Measurements from ENCODE around the gene TMEM63A. TPM values are rescaled to one million over a fixed set of nuclear protein-coding genes. Genes with fewer than 3 reads are reported as not detected.

TMEM63A gene
- total and polyA plus RNA-seq, 2 of the 13 experiments (the other 11 are each of a cell fraction or from before 2014, with no cell fraction given) = 23.9 to 53.3 TPM

DNA sequence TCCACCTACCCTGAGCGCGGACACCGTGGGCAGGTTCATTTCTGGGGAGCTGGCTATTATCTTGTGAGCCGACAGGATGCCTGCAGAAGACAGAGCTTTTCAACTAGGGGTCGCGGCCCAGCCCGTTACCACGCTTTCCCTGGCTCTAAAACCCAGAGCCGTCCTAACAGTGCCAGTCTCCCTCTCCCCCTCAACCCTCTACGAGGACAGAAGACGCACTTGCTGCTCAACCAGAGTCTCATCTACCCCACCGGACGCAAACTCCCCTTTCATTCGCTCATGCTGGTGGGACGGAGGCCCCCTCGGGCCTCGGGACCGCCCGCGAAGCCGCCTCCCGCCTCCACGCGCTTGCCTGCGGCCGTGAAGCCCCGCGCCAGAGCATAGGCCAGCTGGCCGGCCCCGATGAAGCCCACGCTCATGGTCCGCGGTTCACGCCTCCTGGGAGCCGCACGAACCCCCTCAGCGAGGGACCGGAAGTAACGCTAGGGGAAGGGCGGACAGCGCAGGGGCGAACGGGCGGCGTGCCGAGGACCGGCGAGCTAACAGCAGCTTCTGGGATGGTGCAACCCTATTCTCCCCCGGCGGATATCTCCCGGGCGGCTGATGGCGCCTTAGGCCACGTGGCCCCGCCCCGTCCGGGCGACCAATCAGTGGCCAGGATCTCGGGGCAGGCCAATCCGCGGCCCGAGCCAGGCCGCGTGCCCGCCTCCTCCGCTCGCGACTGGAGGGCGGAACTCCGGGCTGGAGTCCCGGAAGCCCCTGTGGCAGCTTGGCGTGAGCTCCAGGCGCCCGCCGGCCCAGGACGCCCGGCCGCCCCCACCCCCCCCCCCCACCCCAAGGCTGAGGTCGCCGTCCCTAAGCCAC lies 41.7 kb upstream of the TMEM63A start, which contains the start of gene PYCR2 (continued):
- TF ChIP-seq HES4 (CRISPR knock-in tag; IDR thresholded peaks at IDR 0.05; ENCODE audit: borderline replicate concordance) = no peak
- TF ChIP-seq ZNF350 (CRISPR knock-in tag; IDR thresholded peaks at IDR 0.05; ENCODE audit: borderline replicate concordance, low read depth) = peak; percentile 51; the same call in 1 of the 2 replicates
- no peak for TF ChIP-seq REXO4 (CRISPR knock-in tag; IDR thresholded peaks at IDR 0.05; ENCODE audit: borderline replicate concordance)
- no peak; the same call in 1 of the 2 replicates for TF ChIP-seq NAIF1 (CRISPR knock-in tag; IDR thresholded peaks at IDR 0.05; ENCODE audit: borderline replicate concordance)
- TF ChIP-seq SETDB1 (CRISPR knock-in tag; IDR thresholded peaks at IDR 0.05; ENCODE audit: borderline replicate concordance) = no peak
- TF ChIP-seq RFX1 (IDR thresholded peaks at IDR 0.05) = no peak
- no peak; the same call in none of the 2 replicates for TF ChIP-seq GZF1 (CRISPR knock-in tag; IDR thresholded peaks at IDR 0.05)
- TF ChIP-seq SAFB2 (CRISPR knock-in tag; IDR thresholded peaks at IDR 0.05; ENCODE audit: borderline replicate concordance, low read depth) = peak; percentile 52; the same call in 1 of the 2 replicates
- TF ChIP-seq ZNF709 (CRISPR knock-in tag; IDR thresholded peaks at IDR 0.05) = peak; percentile 68; the same call in 1 of the 2 replicates
- no peak for TF ChIP-seq FOXO1 (CRISPR knock-in tag; IDR thresholded peaks at IDR 0.05)
- TF ChIP-seq DNMT3B (CRISPR knock-in tag; conservative IDR thresholded peaks at IDR 0.05) = no peak; the same call in 1 of the 2 replicates
- TF ChIP-seq U2AF1 (optimal IDR thresholded peaks at IDR 0.05; ENCODE audit: low read depth, low read length) = no peak
- peak; percentile 77; the same call in 1 of the 2 replicates for TF ChIP-seq ZNF234 (CRISPR knock-in tag; conservative IDR thresholded peaks at IDR 0.05)
- no peak for TF ChIP-seq CC2D1A (CRISPR knock-in tag; IDR thresholded peaks at IDR 0.05)
- TF ChIP-seq, protein P1, sequence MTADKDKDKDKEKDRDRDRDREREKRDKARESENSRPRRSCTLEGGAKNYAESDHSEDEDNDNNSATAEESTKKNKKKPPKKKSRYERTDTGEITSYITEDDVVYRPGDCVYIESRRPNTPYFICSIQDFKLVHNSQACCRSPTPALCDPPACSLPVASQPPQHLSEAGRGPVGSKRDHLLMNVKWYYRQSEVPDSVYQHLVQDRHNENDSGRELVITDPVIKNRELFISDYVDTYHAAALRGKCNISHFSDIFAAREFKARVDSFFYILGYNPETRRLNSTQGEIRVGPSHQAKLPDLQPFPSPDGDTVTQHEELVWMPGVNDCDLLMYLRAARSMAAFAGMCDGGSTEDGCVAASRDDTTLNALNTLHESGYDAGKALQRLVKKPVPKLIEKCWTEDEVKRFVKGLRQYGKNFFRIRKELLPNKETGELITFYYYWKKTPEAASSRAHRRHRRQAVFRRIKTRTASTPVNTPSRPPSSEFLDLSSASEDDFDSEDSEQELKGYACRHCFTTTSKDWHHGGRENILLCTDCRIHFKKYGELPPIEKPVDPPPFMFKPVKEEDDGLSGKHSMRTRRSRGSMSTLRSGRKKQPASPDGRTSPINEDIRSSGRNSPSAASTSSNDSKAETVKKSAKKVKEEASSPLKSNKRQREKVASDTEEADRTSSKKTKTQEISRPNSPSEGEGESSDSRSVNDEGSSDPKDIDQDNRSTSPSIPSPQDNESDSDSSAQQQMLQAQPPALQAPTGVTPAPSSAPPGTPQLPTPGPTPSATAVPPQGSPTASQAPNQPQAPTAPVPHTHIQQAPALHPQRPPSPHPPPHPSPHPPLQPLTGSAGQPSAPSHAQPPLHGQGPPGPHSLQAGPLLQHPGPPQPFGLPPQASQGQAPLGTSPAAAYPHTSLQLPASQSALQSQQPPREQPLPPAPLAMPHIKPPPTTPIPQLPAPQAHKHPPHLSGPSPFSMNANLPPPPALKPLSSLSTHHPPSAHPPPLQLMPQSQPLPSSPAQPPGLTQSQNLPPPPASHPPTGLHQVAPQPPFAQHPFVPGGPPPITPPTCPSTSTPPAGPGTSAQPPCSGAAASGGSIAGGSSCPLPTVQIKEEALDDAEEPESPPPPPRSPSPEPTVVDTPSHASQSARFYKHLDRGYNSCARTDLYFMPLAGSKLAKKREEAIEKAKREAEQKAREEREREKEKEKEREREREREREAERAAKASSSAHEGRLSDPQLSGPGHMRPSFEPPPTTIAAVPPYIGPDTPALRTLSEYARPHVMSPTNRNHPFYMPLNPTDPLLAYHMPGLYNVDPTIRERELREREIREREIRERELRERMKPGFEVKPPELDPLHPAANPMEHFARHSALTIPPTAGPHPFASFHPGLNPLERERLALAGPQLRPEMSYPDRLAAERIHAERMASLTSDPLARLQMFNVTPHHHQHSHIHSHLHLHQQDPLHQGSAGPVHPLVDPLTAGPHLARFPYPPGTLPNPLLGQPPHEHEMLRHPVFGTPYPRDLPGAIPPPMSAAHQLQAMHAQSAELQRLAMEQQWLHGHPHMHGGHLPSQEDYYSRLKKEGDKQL (CRISPR knock-in tag; IDR thresholded peaks at IDR 0.05; ENCODE audit: low read depth) = no peak
- TF ChIP-seq, protein P2, sequence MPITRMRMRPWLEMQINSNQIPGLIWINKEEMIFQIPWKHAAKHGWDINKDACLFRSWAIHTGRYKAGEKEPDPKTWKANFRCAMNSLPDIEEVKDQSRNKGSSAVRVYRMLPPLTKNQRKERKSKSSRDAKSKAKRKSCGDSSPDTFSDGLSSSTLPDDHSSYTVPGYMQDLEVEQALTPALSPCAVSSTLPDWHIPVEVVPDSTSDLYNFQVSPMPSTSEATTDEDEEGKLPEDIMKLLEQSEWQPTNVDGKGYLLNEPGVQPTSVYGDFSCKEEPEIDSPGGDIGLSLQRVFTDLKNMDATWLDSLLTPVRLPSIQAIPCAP (CRISPR knock-in tag; IDR thresholded peaks at IDR 0.05; ENCODE audit: low read depth) = no peak
- TF ChIP-seq ZNF598 (CRISPR knock-in tag; IDR thresholded peaks at IDR 0.05; ENCODE audit: borderline replicate concordance) = peak; percentile 75; the same call in 1 of the 2 replicates
- TF ChIP-seq, protein P3, sequence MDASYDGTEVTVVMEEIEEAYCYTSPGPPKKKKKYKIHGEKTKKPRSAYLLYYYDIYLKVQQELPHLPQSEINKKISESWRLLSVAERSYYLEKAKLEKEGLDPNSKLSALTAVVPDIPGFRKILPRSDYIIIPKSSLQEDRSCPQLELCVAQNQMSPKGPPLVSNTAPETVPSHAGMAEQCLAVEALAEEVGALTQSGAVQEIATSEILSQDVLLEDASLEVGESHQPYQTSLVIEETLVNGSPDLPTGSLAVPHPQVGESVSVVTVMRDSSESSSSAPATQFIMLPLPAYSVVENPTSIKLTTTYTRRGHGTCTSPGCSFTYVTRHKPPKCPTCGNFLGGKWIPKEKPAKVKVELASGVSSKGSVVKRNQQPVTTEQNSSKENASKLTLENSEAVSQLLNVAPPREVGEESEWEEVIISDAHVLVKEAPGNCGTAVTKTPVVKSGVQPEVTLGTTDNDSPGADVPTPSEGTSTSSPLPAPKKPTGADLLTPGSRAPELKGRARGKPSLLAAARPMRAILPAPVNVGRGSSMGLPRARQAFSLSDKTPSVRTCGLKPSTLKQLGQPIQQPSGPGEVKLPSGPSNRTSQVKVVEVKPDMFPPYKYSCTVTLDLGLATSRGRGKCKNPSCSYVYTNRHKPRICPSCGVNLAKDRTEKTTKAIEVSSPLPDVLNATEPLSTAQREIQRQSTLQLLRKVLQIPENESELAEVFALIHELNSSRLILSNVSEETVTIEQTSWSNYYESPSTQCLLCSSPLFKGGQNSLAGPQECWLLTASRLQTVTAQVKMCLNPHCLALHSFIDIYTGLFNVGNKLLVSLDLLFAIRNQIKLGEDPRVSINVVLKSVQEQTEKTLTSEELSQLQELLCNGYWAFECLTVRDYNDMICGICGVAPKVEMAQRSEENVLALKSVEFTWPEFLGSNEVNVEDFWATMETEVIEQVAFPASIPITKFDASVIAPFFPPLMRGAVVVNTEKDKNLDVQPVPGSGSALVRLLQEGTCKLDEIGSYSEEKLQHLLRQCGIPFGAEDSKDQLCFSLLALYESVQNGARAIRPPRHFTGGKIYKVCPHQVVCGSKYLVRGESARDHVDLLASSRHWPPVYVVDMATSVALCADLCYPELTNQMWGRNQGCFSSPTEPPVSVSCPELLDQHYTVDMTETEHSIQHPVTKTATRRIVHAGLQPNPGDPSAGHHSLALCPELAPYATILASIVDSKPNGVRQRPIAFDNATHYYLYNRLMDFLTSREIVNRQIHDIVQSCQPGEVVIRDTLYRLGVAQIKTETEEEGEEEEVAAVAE (CRISPR knock-in tag; IDR thresholded peaks at IDR 0.05; ENCODE audit: borderline replicate concordance) = no peak

Data from HepG2 (cell line).